ENCODE data around the gene FNDC5. TPM values are rescaled to one million over a fixed set of nuclear protein-coding genes. Genes with fewer than 3 reads are reported as not detected.

FNDC5 gene
- total and polyA plus RNA-seq, 4 donors, result 0.43 to 10.5 (median 2.0) TPM

DNA sequence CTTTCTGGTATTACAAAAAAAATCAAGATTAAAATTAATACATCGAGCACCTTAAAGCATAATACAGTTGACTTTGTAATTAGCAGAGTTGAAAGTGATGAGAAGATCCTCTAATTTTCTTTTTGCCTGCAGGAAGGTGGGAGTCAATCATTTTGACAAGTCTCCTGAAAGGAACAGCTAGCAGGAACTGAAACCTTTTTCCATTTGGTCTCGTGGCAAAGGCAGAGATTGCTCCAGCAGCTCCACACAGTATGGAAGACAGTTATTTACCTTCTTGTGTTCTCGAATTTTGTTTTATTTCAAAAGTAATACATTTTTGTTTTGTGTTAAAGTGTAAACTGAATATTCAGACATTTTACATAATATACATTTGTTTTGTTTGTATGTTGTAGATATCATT lies 45.5 kb downstream of the FNDC5 start (continued):
- TF ChIP-seq, protein P1, sequence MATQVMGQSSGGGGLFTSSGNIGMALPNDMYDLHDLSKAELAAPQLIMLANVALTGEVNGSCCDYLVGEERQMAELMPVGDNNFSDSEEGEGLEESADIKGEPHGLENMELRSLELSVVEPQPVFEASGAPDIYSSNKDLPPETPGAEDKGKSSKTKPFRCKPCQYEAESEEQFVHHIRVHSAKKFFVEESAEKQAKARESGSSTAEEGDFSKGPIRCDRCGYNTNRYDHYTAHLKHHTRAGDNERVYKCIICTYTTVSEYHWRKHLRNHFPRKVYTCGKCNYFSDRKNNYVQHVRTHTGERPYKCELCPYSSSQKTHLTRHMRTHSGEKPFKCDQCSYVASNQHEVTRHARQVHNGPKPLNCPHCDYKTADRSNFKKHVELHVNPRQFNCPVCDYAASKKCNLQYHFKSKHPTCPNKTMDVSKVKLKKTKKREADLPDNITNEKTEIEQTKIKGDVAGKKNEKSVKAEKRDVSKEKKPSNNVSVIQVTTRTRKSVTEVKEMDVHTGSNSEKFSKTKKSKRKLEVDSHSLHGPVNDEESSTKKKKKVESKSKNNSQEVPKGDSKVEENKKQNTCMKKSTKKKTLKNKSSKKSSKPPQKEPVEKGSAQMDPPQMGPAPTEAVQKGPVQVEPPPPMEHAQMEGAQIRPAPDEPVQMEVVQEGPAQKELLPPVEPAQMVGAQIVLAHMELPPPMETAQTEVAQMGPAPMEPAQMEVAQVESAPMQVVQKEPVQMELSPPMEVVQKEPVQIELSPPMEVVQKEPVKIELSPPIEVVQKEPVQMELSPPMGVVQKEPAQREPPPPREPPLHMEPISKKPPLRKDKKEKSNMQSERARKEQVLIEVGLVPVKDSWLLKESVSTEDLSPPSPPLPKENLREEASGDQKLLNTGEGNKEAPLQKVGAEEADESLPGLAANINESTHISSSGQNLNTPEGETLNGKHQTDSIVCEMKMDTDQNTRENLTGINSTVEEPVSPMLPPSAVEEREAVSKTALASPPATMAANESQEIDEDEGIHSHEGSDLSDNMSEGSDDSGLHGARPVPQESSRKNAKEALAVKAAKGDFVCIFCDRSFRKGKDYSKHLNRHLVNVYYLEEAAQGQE (IDR thresholded peaks at IDR 0.05), result no peak
- TF ChIP-seq CTCF (IDR thresholded peaks at IDR 0.05; ENCODE audit: low read depth, low read length, missing input control), result no peak
- no peak for TF ChIP-seq TAF1 (conservative IDR thresholded peaks at IDR 0.05)
- TF ChIP-seq YY1 (IDR thresholded peaks at IDR 0.05), result no peak
- TF ChIP-seq EGR1 (IDR thresholded peaks at IDR 0.05; ENCODE audit: low read depth in 2 of 2), result no peak

GRCh38 chr1:32818804-32819541 lies 51.7 kb downstream of the FNDC5 start:
- WGBS, result 70% methylated on average over 11 of the region's 11 CpGs
- DNase-seq (ENCODE audit: low spot score), result no peak
- no peak for TF ChIP-seq FOXA1 (IDR thresholded peaks at IDR 0.05)
- no peak for TF ChIP-seq RAD21 (IDR thresholded peaks at IDR 0.05)
- TF ChIP-seq ATF3 (IDR thresholded peaks at IDR 0.05), result no peak
- no peak for TF ChIP-seq HNF4A (conservative IDR thresholded peaks at IDR 0.05)
- TF ChIP-seq EGR1 (IDR thresholded peaks at IDR 0.05; ENCODE audit: low read depth in 2 of 2), result no peak
- no peak for TF ChIP-seq FOXA2 (IDR thresholded peaks at IDR 0.05)
- Histone ChIP-seq H3K27ac (ENCODE audit: low read depth in 1 of 2, low read length in 2 of 2) (peak overlapping the region; percentile 85 to 97), H3K9ac (ENCODE audit: low read depth in 1 of 2, low read length in 2 of 2) (peak overlapping the region; percentile 21 to 91), H3K4me3 (ENCODE audit: low read depth in 1 of 3, low read length in 3 of 3) (peak overlapping the region in 1 of 3 donors; percentile 84), H3K27me3 (ENCODE audit: control insufficient read depth in 4 of 4, insufficient read depth in 4 of 4, low read length in 3 of 4) (no peaks in the 10 kb centered on the region), H3K9me3 (ENCODE audit: control insufficient read depth in 4 of 4, low read length in 3 of 4) (no peaks in the 10 kb centered on the region), H3K4me1 (ENCODE audit: control insufficient read depth in 4 of 4, insufficient read depth in 4 of 4, low read length in 3 of 4) (peaks cover 0 to 28% (median 18%) of the 10 kb centered on the region in 4 donors), H3K36me3 (ENCODE audit: control insufficient read depth in 4 of 4, insufficient read depth in 3 of 4, low read depth in 1 of 4, low read length in 3 of 4) (no peaks in the 10 kb centered on the region)

GRCh38 chr1:32817815-32818786 lies 52.6 kb downstream of the FNDC5 start:
- WGBS, result under 1% methylated on average over 51 of the region's 51 CpGs
- Histone ChIP-seq H3K9ac (ENCODE audit: low read depth in 1 of 2, low read length in 2 of 2) (peak overlapping the region; percentile 21 to 91), H3K4me1 (ENCODE audit: control insufficient read depth in 4 of 4, insufficient read depth in 4 of 4, low read length in 3 of 4) (peaks cover 0 to 29% (median 18%) of the 10 kb centered on the region in 4 donors), H3K27me3 (ENCODE audit: control insufficient read depth in 4 of 4, insufficient read depth in 4 of 4, low read length in 3 of 4) (no peaks in the 10 kb centered on the region), H3K4me3 (ENCODE audit: low read depth in 1 of 3, low read length in 3 of 3) (peak overlapping the region; percentile 66 to 84 (median 84)), H3K27ac (ENCODE audit: low read depth in 1 of 2, low read length in 2 of 2) (peak overlapping the region; percentile 85 to 97), H3K36me3 (ENCODE audit: control insufficient read depth in 4 of 4, insufficient read depth in 3 of 4, low read depth in 1 of 4, low read length in 3 of 4) (no peaks in the 10 kb centered on the region), H3K9me3 (ENCODE audit: control insufficient read depth in 4 of 4, low read length in 3 of 4) (no peaks in the 10 kb centered on the region)
- peak; percentile 69 for DNase-seq (ENCODE audit: low spot score)
- TF ChIP-seq FOXA2 (IDR thresholded peaks at IDR 0.05), result no peak
- no peak for TF ChIP-seq HNF4G (IDR thresholded peaks at IDR 0.05)
- TF ChIP-seq EGR1 (IDR thresholded peaks at IDR 0.05; ENCODE audit: low read depth in 2 of 2), result no peak
- TF ChIP-seq TAF1 (conservative IDR thresholded peaks at IDR 0.05), result no peak
- TF ChIP-seq RXRA (IDR thresholded peaks at IDR 0.05), result peak in 1 of 2 donors; percentile 22
- TF ChIP-seq NR2F2 (IDR thresholded peaks at IDR 0.05), result peak; percentile 10
- TF ChIP-seq, protein P2, sequence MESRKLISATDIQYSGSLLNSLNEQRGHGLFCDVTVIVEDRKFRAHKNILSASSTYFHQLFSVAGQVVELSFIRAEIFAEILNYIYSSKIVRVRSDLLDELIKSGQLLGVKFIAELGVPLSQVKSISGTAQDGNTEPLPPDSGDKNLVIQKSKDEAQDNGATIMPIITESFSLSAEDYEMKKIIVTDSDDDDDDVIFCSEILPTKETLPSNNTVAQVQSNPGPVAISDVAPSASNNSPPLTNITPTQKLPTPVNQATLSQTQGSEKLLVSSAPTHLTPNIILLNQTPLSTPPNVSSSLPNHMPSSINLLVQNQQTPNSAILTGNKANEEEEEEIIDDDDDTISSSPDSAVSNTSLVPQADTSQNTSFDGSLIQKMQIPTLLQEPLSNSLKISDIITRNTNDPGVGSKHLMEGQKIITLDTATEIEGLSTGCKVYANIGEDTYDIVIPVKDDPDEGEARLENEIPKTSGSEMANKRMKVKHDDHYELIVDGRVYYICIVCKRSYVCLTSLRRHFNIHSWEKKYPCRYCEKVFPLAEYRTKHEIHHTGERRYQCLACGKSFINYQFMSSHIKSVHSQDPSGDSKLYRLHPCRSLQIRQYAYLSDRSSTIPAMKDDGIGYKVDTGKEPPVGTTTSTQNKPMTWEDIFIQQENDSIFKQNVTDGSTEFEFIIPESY (IDR thresholded peaks at IDR 0.05), result peak; percentile 8
- no peak for TF ChIP-seq YY1 (IDR thresholded peaks at IDR 0.05)
- TF ChIP-seq, protein P1 (IDR thresholded peaks at IDR 0.05), result peak; percentile 19
- no peak for TF ChIP-seq RAD21 (IDR thresholded peaks at IDR 0.05)
